ENCODE results near the gene FAM114A1. TPM values are rescaled to one million over a fixed set of nuclear protein-coding genes. Genes with fewer than 3 reads are reported as not detected.
"Not testable (repeated sequence)": the region's sequence is repeated elsewhere in the genome, so short reads cannot be mapped to it uniquely, and the experiment has no call there.

FAM114A1 gene
- total RNA-seq, 1 donor from 2014 or later, result 11.3 TPM

DNA sequence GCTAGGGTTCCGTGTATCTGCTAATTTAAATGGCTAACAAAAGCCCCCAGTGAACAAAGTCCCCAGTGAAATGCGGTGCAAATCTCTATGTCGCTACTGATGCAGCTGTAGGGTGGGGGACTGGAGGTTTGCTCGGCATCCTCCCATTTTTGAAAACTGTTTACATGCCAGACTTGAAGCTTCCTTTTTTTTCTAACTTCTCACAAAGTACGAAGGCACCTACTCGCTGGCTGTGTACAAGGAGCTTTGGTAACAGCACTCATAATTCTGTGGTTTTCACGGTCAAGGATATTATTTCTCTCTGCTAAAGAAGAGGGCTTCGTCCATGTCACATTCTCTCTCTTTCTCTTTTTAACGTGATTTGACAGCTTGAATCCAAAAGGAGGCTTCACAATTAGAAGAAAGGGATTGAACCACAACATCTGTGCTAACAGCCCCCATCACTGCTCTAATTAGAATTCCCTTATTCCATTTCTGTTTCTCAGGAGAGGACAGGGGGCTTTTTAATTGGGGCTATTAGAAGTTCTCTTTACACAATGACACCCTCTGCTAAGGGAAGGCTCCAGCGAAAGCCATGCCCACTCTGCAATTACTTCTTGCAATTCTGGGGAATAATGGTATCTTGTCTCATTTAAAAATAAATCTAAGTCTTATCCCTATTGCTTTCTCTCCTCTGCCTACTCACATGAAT lies 117.9 kb downstream of the FAM114A1 start:
- DNase-seq (ENCODE audit: low read depth, low spot score), result no peak
- Mint-ChIP-seq H3K27ac (ENCODE audit: unreplicated experiment) (peak overlapping the region; percentile 54), H3K4me3 (peak overlapping the region; percentile 5), H3K9me3 (no peaks in the 10 kb centered on the region), H3K27me3 (ENCODE audit: low read depth) (no peaks in the 10 kb centered on the region), H3K4me1 (peaks cover 24% of the 10 kb centered on the region), H3K36me3 (ENCODE audit: low read depth) (no peaks in the 10 kb centered on the region)
- TF ChIP-seq CTCF (conservative IDR thresholded peaks at IDR 0.05), result no peak

DNA sequence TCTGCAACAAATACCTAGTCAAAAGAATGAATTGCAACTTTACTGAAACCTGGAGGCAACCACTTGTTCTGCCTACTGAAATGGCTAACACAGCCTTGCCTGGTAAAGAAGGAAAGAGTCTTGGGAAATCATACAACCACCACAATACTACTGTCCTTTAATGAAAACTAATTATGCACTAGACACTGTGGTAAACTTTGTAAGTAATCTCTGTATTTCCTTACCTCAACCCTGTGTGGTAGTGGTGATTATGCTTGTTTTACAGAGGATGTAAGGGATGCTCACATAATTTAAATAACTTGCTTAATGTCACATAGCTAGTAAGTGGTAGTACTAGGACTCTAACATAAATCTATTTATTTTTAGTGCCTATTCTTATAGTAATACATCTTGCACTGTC lies 119.9 kb downstream of the FAM114A1 start:
- no peak for DNase-seq (ENCODE audit: low read depth, low spot score)
- H3K9me3 Mint-ChIP-seq, result no peaks in the 10 kb centered on the region
- no peak for TF ChIP-seq CTCF (conservative IDR thresholded peaks at IDR 0.05)
- no peak overlapping the region for H3K27ac Mint-ChIP-seq (ENCODE audit: unreplicated experiment)
- H3K4me3 Mint-ChIP-seq, result no peak overlapping the region
- no peaks in the 10 kb centered on the region for H3K36me3 Mint-ChIP-seq (ENCODE audit: low read depth)
- no peaks in the 10 kb centered on the region for H3K27me3 Mint-ChIP-seq (ENCODE audit: low read depth)
- peaks cover 24% of the 10 kb centered on the region for H3K4me1 Mint-ChIP-seq

DNA sequence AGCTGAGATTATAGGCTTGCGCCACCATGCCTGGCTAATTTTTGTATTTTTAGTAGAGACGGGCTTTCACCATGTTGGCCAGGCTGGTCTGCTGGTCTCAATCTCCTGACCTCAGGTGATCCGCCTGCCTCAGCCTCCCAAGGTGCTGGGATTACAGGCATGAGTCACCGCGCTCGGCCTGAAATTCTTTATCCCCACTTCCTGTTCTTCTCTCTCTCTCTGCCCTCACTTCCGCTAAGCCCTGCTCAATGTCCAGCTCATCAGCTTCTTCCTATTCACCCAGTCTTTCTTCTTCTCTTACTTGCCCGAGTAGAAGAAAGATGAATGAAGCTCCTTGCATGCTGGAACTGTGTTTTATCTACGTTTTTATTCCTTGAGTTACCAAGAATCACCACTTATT lies 120.7 kb downstream of the FAM114A1 start:
- not testable (repeated sequence) for H3K4me3 Mint-ChIP-seq; H3K27me3 Mint-ChIP-seq (ENCODE audit: low read depth); DNase-seq (ENCODE audit: low read depth, low spot score); H3K36me3 Mint-ChIP-seq (ENCODE audit: low read depth); H3K9me3 Mint-ChIP-seq; H3K27ac Mint-ChIP-seq (ENCODE audit: unreplicated experiment)
- H3K4me1 Mint-ChIP-seq, result peaks cover 24% of the 10 kb centered on the region

- H3K36me3 Mint-ChIP-seq (ENCODE audit: low read depth), result no peaks in the 10 kb centered on the region
- no peak for TF ChIP-seq CTCF (conservative IDR thresholded peaks at IDR 0.05)
- H3K9me3 Mint-ChIP-seq, result no peaks in the 10 kb centered on the region
- H3K4me3 Mint-ChIP-seq, result no peak overlapping the region
- peaks cover 15% of the 10 kb centered on the region for H3K4me1 Mint-ChIP-seq
- H3K27me3 Mint-ChIP-seq (ENCODE audit: low read depth), result no peaks in the 10 kb centered on the region
- H3K27ac Mint-ChIP-seq (ENCODE audit: unreplicated experiment), result no peak overlapping the region
- no peak for DNase-seq (ENCODE audit: low read depth, low spot score)
Observed at GRCh38 chr4:38989487-38989886, 121.9 kb downstream of the FAM114A1 start.

DNA sequence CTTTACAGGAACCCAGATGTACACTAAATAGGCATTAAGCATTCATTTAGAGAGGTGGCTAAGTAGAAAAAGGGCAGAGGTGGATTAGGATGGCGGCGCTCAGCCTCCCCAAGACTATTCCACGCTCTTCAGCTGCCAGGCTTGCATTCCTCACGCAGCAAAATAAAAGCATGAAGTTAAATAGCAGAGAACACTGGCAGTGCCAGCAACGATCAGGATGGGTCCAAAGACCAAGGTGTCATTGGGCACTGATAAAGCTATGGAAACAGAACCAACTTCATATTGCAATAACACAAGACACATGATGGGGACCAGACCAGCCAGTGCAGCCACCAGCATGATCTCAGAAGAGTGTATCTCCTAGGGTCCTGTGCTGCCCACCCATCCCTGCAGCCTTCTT lies 122.6 kb downstream of the FAM114A1 start:
- Mint-ChIP-seq H3K9me3 (no peaks in the 10 kb centered on the region), H3K27ac (ENCODE audit: unreplicated experiment) (no peak overlapping the region), H3K4me3 (no peak overlapping the region), H3K36me3 (ENCODE audit: low read depth) (no peaks in the 10 kb centered on the region), H3K4me1 (peaks cover 11% of the 10 kb centered on the region), H3K27me3 (ENCODE audit: low read depth) (no peaks in the 10 kb centered on the region)
- DNase-seq (ENCODE audit: low read depth, low spot score), result no peak
- no peak for TF ChIP-seq CTCF (conservative IDR thresholded peaks at IDR 0.05)

DNA sequence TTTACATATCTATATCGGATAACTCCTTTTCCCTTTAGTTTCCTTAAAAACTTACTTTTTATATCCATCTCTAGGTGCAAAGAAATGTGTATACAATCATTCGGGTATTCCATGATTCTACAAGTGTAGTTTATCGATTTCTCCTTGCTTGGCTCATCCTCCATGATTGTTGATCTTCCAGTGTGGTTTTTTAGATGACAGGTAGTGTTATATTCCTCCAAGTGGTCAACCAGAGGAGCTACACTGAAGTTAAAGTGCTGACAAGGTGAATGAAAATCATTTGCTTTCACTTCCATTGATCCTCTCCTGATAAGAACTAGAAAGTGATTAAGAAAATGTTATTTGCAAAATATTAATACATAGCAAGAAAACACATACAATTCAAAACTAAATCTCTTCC lies 126.1 kb downstream of the FAM114A1 start:
- H3K27ac Mint-ChIP-seq (ENCODE audit: unreplicated experiment), result no peak overlapping the region
- no peak overlapping the region for H3K4me3 Mint-ChIP-seq

More for the DNA sequence above, 126.1 kb downstream of the FAM114A1 start:
- no peak for DNase-seq (ENCODE audit: low read depth, low spot score)
- Mint-ChIP-seq H3K4me1 (no peaks in the 10 kb centered on the region), H3K9me3 (no peaks in the 10 kb centered on the region), H3K27me3 (ENCODE audit: low read depth) (no peaks in the 10 kb centered on the region), H3K36me3 (ENCODE audit: low read depth) (no peaks in the 10 kb centered on the region)
- peak; percentile 26 for TF ChIP-seq CTCF (conservative IDR thresholded peaks at IDR 0.05)
